ENCODE measurements around the gene TMEM164. TPM values are rescaled to one million over a fixed set of nuclear protein-coding genes. Genes with fewer than 3 reads are reported as not detected.

TMEM164 gene
- total RNA-seq (11.2 TPM), polyA plus RNA-seq (9.1 TPM)
- long read RNA-seq, donor 1 = 0 reads
- long read RNA-seq, donor 2, full-length matches to known transcripts = 5 of 5 reads
- long read RNA-seq, donor 2, partial matches to known transcripts = 0 of 5 reads
- long read RNA-seq, donor 2, other reads (novel, unspliced or antisense) = 0 of 5 reads
- long read RNA-seq, donor 3, full-length matches to known transcripts = 4 of 4 reads
- long read RNA-seq, donor 3, partial matches to known transcripts = 0 of 4 reads
- long read RNA-seq, donor 3, other reads (novel, unspliced or antisense) = 0 of 4 reads
- long read RNA-seq, donor 4 = 0 reads
- long read RNA-seq, donor 5, full-length matches to known transcripts = 2 of 2 reads
- long read RNA-seq, donor 5, partial matches to known transcripts = 0 of 2 reads
- long read RNA-seq, donor 5, other reads (novel, unspliced or antisense) = 0 of 2 reads
- long read RNA-seq, donor 6 = 0 reads
- long read RNA-seq, donor 7, full-length matches to known transcripts = 3 of 3 reads
- long read RNA-seq, donor 7, partial matches to known transcripts = 0 of 3 reads
- long read RNA-seq, donor 7, other reads (novel, unspliced or antisense) = 0 of 3 reads
- long read RNA-seq, donor 8, full-length matches to known transcripts = 1 of 1 reads
- long read RNA-seq, donor 8, partial matches to known transcripts = 0 of 1 reads
- long read RNA-seq, donor 8, other reads (novel, unspliced or antisense) = 0 of 1 reads
- long read RNA-seq, donor 9 = 0 reads
- long read RNA-seq, donor 10 = 0 reads

DNA sequence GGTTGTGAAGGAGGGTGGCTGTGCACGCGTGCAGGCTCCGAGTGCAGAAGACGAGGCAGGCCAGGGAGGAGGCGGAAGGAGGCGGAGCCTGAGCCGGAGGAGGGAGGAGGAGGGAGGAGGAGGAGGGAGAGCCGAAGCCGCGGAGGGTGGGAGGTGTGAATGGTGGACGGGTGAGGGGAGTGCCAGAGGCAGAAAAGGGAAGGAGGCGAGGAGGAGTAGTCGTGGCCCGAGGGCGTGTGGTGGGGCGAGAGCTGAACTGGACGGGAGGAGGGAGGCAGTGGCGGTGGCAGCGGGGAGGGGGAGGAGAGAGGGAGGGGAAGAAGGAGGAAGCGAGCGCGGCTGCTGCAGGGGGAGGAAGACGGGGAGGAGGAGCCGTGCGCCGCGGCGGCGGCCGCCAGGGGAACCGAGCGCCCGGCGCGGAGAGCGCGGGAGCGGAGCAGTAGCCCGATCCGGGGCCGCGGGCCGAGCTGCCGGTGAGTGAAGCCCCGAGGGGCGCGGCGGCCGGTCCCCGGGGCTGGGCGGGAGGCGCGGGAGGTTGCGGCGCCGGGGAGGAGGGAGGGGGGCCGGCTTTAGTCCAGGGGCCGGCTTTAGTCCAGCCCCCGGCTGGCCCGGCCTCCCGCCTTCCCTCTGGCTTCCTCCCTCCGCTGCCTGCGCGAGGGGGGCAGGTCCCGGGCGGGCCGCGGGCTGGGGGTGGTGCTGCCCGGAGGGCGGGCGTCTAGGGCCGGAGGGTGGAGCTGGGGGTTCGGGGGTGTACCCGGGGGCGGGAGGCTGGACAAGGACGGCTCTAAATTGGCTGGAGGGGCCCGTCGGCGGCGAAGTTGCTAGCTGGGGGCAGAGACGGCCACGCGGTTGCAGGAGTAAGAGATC is at the start of gene TMEM164:
TMEM164 (plus strand) TSS at position 815 of the 867 bp plus-strand sequence. CDS start 661 bp downstream, outside the sequence.
- Histone ChIP-seq H3K27ac (ENCODE audit: low read depth in 1 of 2, low read length in 1 of 2) (peak within 1 kb of the TSS; percentile 77 to 90), H3K9me3 (ENCODE audit: control insufficient read depth in 2 of 2, insufficient read depth in 1 of 2, low read length in 1 of 2) (no peaks in the 10 kb centered on the region), H3K36me3 (ENCODE audit: control insufficient read depth in 2 of 2, insufficient read depth in 2 of 2, low read length in 1 of 2) (no peaks in the 10 kb centered on the region), H3K27me3 (ENCODE audit: control insufficient read depth in 2 of 2, insufficient read depth in 1 of 2, low read length in 1 of 2) (peaks cover 0 to 9% of the 10 kb centered on the region in 2 donors), H3K4me3 (ENCODE audit: low read length in 2 of 2) (peak within 1 kb of the TSS; percentile 56 to 64), H3K4me1 (ENCODE audit: control insufficient read depth in 2 of 2, insufficient read depth in 2 of 2, low read length in 2 of 2) (peaks cover 4 to 12% of the 10 kb centered on the region in 2 donors)
- DNase-seq (ENCODE audit: low read depth in 6 of 9, low spot score in 9 of 9) = peak; percentile 53 to 89 (median 74)
- WGBS = under 1% methylated on average over 71 of the region's 83 CpGs

DNA sequence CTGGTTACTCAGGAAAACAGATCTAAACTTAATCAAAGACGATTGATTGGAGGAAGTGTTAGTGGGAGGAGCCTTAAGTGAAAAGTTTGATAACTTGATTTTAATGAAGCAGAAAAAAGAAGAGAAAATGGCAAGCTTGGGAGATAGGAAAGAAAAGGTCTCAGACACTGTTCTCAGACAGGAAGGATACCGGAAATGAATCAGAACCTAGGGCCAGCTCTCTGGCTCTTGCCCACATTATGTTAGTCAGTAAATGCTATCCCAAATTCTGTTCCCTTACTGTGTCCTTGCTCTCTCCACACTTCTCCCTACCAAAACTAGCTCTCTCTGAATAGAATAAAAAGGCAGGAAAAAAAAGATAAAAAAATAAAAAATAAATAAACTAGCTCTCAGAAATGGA is 48.6 kb upstream of the TMEM164 start:
- no peak overlapping the region for H3K4me3 ChIP-seq (ENCODE audit: low read length in 2 of 2)
- 90% methylated on average over 2 of the region's 2 CpGs for WGBS
- no peaks in the 10 kb centered on the region for H3K36me3 ChIP-seq (ENCODE audit: control insufficient read depth in 2 of 2, insufficient read depth in 2 of 2, low read length in 1 of 2)
- H3K27ac ChIP-seq (ENCODE audit: low read depth in 1 of 2, low read length in 1 of 2) = no peak overlapping the region
- H3K4me1 ChIP-seq (ENCODE audit: control insufficient read depth in 2 of 2, insufficient read depth in 2 of 2, low read length in 2 of 2) = peaks cover 8 to 18% of the 10 kb centered on the region in 2 donors
- H3K9me3 ChIP-seq (ENCODE audit: control insufficient read depth in 2 of 2, insufficient read depth in 1 of 2, low read length in 1 of 2) = no peaks in the 10 kb centered on the region
- no peaks in the 10 kb centered on the region for H3K27me3 ChIP-seq (ENCODE audit: control insufficient read depth in 2 of 2, insufficient read depth in 1 of 2, low read length in 1 of 2)
- DNase-seq (ENCODE audit: low read depth in 6 of 9, low spot score in 9 of 9) = no peak

DNA sequence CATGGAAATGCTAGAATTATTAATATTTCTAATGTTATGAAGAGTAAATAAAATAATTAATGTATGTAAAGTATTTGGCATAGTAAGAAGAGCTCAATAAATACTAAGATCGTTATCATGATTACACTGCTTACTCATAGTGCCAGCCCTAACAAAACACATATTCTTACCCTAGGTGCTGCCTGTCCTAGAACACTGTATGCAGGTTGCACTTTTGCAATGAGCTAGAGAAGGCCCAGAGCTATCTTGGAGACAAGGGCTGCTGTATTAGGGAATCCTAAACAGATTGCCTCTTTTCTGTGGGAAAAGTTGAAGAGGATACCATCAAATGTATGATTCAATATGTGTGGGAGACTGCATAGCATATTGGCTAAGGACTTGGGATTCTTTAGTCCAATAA is 48.0 kb upstream of the TMEM164 start:
- no peaks in the 10 kb centered on the region for H3K36me3 ChIP-seq (ENCODE audit: control insufficient read depth in 2 of 2, insufficient read depth in 2 of 2, low read length in 1 of 2)

DNA sequence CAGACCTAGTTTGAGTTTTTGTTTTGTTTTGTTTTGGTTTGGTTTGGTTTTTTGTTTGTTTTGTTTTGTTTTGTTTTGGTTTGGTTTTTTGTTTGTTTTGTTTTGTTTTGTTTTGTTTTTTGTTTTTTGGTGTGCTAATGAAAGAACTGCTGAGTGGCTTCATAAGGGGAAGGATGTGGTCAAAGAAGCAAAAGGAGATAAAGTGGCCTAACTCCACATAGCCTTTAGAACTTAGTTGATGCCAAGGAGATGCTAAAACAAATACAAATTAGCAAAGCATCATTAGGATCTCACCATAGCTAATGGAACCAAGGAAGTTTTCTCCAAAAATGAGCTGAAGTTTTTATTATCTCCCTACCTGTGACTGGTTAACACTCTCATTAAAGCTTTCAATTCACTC is 44.6 kb upstream of the TMEM164 start:
- no peak overlapping the region for H3K27ac ChIP-seq (ENCODE audit: low read depth in 1 of 2, low read length in 1 of 2)
- H3K36me3 ChIP-seq (ENCODE audit: control insufficient read depth in 2 of 2, insufficient read depth in 2 of 2, low read length in 1 of 2) = no peaks in the 10 kb centered on the region
- no peak for DNase-seq (ENCODE audit: low read depth in 6 of 9, low spot score in 9 of 9)
- no peaks in the 10 kb centered on the region for H3K27me3 ChIP-seq (ENCODE audit: control insufficient read depth in 2 of 2, insufficient read depth in 1 of 2, low read length in 1 of 2)
- H3K9me3 ChIP-seq (ENCODE audit: control insufficient read depth in 2 of 2, insufficient read depth in 1 of 2, low read length in 1 of 2) = no peaks in the 10 kb centered on the region
- H3K4me1 ChIP-seq (ENCODE audit: control insufficient read depth in 2 of 2, insufficient read depth in 2 of 2, low read length in 2 of 2) = peaks cover 2 to 8% of the 10 kb centered on the region in 2 donors
- H3K4me3 ChIP-seq (ENCODE audit: low read length in 2 of 2) = no peak overlapping the region

More for the DNA sequence above, 48.0 kb upstream of the TMEM164 start:
- Histone ChIP-seq H3K9me3 (ENCODE audit: control insufficient read depth in 2 of 2, insufficient read depth in 1 of 2, low read length in 1 of 2) (no peaks in the 10 kb centered on the region), H3K4me3 (ENCODE audit: low read length in 2 of 2) (no peak overlapping the region), H3K4me1 (ENCODE audit: control insufficient read depth in 2 of 2, insufficient read depth in 2 of 2, low read length in 2 of 2) (peaks cover 8 to 18% of the 10 kb centered on the region in 2 donors), H3K27me3 (ENCODE audit: control insufficient read depth in 2 of 2, insufficient read depth in 1 of 2, low read length in 1 of 2) (no peaks in the 10 kb centered on the region), H3K27ac (ENCODE audit: low read depth in 1 of 2, low read length in 1 of 2) (no peak overlapping the region)
- DNase-seq (ENCODE audit: low read depth in 6 of 9, low spot score in 9 of 9) = no peak
- WGBS = 90% methylated on average over 1 of the region's 1 CpG

DNA sequence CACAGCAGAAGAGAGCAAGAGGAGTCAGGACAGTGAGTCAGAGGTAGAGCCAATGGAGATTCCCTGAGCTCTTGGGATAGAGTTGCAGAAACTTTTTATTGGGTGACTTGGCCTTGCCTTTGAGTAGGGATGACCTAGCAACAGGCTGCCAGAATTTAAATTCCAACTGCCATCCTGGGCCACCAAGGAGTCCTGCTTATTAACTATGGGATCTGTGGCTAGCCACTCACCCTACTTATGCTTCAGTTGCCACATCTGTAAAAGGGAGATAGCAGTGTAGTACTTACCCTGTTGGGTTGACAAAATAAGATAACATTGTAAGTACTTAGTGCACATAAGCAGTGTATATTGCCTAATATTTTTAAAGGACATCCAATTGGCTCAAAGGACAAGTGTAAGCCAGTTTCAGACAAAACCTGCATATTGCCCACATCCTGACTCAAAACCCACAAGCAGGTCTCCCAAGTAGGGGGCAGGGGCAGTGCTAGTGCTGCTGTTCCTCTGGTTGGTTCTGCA is 43.5 kb upstream of the TMEM164 start:
- H3K27ac ChIP-seq (ENCODE audit: low read depth in 1 of 2, low read length in 1 of 2) = no peak overlapping the region
- H3K4me3 ChIP-seq (ENCODE audit: low read length in 2 of 2) = no peak overlapping the region
- no peaks in the 10 kb centered on the region for H3K9me3 ChIP-seq (ENCODE audit: control insufficient read depth in 2 of 2, insufficient read depth in 1 of 2, low read length in 1 of 2)
- no peaks in the 10 kb centered on the region for H3K36me3 ChIP-seq (ENCODE audit: control insufficient read depth in 2 of 2, insufficient read depth in 2 of 2, low read length in 1 of 2)
- no peaks in the 10 kb centered on the region for H3K27me3 ChIP-seq (ENCODE audit: control insufficient read depth in 2 of 2, insufficient read depth in 1 of 2, low read length in 1 of 2)
- DNase-seq (ENCODE audit: low read depth in 6 of 9, low spot score in 9 of 9) = no peak
- no peaks in the 10 kb centered on the region for H3K4me1 ChIP-seq (ENCODE audit: control insufficient read depth in 2 of 2, insufficient read depth in 2 of 2, low read length in 2 of 2)

DNA sequence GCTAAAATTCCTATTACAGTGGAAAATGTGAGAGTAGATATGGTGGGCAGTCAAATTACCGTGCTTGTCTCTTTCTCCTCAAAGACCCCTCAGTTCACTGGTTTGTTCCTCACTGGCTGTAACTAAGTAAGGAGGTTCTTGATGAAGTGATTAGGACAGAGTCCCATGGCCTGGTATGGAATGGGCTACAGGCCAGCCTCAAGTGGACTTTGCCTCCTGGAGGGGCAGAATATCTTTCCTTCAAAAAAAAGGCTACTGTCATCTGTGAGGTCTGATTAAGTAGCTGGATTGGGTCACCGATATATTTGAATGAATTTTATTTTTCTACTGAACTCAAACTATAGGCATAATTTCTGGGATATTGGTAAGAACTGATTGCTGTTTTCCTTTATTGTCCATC is 38.5 kb upstream of the TMEM164 start:
- no peak for DNase-seq (ENCODE audit: low read depth in 6 of 9, low spot score in 9 of 9)
- Histone ChIP-seq H3K36me3 (ENCODE audit: control insufficient read depth in 2 of 2, insufficient read depth in 2 of 2, low read length in 1 of 2) (no peaks in the 10 kb centered on the region), H3K27me3 (ENCODE audit: control insufficient read depth in 2 of 2, insufficient read depth in 1 of 2, low read length in 1 of 2) (no peaks in the 10 kb centered on the region), H3K4me3 (ENCODE audit: low read length in 2 of 2) (no peak overlapping the region), H3K9me3 (ENCODE audit: control insufficient read depth in 2 of 2, insufficient read depth in 1 of 2, low read length in 1 of 2) (no peaks in the 10 kb centered on the region), H3K4me1 (ENCODE audit: control insufficient read depth in 2 of 2, insufficient read depth in 2 of 2, low read length in 2 of 2) (no peaks in the 10 kb centered on the region), H3K27ac (ENCODE audit: low read depth in 1 of 2, low read length in 1 of 2) (no peak overlapping the region)
- 97% methylated on average over 2 of the region's 2 CpGs for WGBS

DNA sequence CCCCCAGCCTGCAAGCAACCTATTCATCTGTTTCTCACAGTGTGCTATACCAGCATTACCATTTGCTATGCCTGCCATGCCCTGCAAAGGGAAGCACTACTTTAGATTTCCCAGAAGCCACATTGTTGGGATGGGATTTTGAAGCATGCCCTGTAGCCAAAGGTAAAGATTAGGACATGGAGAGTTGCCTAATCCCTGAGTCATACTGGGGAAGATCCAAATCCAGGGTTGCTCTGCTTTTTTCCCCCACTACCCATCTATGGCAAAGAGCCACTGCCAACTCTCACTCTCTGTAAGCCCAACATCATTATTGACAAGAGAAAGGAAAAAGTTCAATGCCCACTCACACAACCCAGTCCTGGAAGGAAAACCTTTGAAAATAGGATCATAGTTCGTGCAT is 36.7 kb upstream of the TMEM164 start:
- WGBS = 98% methylated on average over 1 of the region's 1 CpG
- H3K9me3 ChIP-seq (ENCODE audit: control insufficient read depth in 2 of 2, insufficient read depth in 1 of 2, low read length in 1 of 2) = no peaks in the 10 kb centered on the region
- H3K27me3 ChIP-seq (ENCODE audit: control insufficient read depth in 2 of 2, insufficient read depth in 1 of 2, low read length in 1 of 2) = no peaks in the 10 kb centered on the region
- H3K36me3 ChIP-seq (ENCODE audit: control insufficient read depth in 2 of 2, insufficient read depth in 2 of 2, low read length in 1 of 2) = no peaks in the 10 kb centered on the region
- DNase-seq (ENCODE audit: low read depth in 6 of 9, low spot score in 9 of 9) = no peak
- no peak overlapping the region for H3K27ac ChIP-seq (ENCODE audit: low read depth in 1 of 2, low read length in 1 of 2)
- H3K4me3 ChIP-seq (ENCODE audit: low read length in 2 of 2) = no peak overlapping the region
- H3K4me1 ChIP-seq (ENCODE audit: control insufficient read depth in 2 of 2, insufficient read depth in 2 of 2, low read length in 2 of 2) = no peaks in the 10 kb centered on the region

DNA sequence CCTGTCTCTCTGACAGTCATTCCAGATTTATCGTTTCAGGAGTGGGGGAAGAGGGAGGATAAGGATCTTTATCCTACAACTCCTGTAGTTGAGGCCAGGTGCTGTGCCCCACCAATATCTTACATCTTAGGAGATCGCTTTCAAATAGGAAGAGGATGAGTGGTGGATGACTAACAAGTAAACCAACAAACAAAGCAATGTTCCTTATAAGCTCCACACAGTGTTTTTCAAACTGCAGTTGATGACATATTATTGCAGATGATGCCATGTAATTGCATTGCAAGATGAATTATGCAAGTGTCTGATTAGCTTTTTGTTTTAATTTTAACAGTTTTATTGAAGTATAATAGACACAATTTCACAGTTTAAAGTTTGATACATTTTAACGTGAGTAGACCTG is 35.8 kb upstream of the TMEM164 start:
- H3K36me3 ChIP-seq (ENCODE audit: control insufficient read depth in 2 of 2, insufficient read depth in 2 of 2, low read length in 1 of 2) = no peaks in the 10 kb centered on the region
- WGBS = 96% methylated on average over 3 of the region's 3 CpGs
- H3K4me3 ChIP-seq (ENCODE audit: low read length in 2 of 2) = no peak overlapping the region
- H3K27me3 ChIP-seq (ENCODE audit: control insufficient read depth in 2 of 2, insufficient read depth in 1 of 2, low read length in 1 of 2) = no peaks in the 10 kb centered on the region
- no peaks in the 10 kb centered on the region for H3K9me3 ChIP-seq (ENCODE audit: control insufficient read depth in 2 of 2, insufficient read depth in 1 of 2, low read length in 1 of 2)
- DNase-seq (ENCODE audit: low read depth in 6 of 9, low spot score in 9 of 9) = no peak
- H3K27ac ChIP-seq (ENCODE audit: low read depth in 1 of 2, low read length in 1 of 2) = no peak overlapping the region
- H3K4me1 ChIP-seq (ENCODE audit: control insufficient read depth in 2 of 2, insufficient read depth in 2 of 2, low read length in 2 of 2) = no peaks in the 10 kb centered on the region
